Inflammatory macrophage (primary cell): ENCODE results near the gene HERC2.
A peak's percentile ranks its signal among the peaks of the same experiment; 100 is the strongest.
"Not testable (repeated sequence)": the region's sequence is repeated elsewhere in the genome, so short reads cannot be mapped to it uniquely, and the experiment has no call there.

Experiments used
- DNase-seq, 2 donors: peaks; one replicate each; pipeline ENCODE4 v3.0.0-alpha.2; 2020 to 2022

The HERC2 gene

DNA sequence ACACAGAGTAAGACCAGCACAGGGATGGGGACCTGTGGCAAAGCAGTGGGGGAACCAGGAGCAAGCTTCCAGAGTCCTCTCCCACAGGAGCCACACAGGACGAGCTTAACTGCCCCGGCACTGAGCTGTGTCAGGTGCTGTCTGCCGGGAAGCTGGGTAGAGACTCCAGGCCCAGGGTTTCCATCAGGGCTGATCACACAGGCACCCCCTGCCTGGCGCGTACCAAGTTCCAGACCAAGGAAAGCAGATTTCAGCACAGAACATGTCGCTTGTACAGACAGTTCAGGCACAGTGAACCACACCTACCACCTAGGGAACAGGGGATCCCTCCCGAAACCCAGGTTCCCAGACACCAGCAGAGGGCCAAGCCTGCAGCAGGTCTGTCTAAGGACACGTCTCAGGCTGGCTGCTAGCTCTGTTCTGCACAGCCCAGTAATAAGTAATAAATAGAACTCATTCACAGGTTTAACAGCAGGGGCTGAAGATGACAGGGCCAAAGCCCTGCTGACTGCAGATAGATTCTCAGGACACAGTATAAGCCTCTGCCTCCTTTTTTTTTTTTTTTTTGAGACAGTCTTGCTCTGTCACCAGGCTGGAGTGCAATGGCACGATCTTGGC, 192.6 kb downstream of the HERC2 start:
- DNase-seq, result no peak

DNA sequence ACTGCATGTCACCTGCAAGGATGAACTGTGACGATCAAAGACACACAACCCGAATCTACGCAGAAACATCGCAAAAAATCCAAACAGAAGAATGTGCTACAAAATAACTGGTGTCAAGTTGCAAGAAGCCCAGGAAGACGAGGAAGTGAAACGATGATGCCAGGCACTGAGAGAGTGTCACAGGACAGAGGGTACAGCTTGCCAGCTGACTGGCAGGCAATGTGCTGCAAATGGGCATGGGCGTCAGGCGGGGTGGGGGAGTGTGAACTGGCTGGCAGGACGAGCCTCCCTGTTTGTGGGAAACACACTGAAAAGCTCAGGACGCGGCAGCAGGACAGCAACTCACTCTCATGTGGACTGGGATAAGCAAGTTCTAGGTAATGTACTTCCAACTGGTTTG, 193.9 kb downstream of the HERC2 start:
- DNase-seq, result peak; percentile 77 to 91

DNA sequence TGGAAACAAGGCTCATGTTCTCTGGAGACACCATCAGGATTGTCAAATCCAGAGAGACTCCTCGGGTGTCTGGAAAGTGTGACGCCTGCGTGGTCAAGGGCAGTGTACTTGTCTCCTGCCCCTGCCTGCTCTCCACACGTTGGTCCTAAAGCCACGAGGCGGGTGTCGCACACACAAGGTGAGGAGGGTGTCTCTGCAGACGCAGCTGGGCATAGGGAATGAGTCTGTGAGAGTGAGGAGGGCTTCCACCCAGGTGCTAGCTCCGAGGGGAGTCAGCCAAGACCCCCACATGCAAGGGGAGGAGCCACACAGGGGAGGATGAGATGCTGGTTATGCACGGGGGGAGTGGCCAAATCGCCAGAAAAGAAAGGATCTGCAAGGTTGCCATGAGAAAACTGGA, 194.9 kb downstream of the HERC2 start:
- no peak for DNase-seq

DNA sequence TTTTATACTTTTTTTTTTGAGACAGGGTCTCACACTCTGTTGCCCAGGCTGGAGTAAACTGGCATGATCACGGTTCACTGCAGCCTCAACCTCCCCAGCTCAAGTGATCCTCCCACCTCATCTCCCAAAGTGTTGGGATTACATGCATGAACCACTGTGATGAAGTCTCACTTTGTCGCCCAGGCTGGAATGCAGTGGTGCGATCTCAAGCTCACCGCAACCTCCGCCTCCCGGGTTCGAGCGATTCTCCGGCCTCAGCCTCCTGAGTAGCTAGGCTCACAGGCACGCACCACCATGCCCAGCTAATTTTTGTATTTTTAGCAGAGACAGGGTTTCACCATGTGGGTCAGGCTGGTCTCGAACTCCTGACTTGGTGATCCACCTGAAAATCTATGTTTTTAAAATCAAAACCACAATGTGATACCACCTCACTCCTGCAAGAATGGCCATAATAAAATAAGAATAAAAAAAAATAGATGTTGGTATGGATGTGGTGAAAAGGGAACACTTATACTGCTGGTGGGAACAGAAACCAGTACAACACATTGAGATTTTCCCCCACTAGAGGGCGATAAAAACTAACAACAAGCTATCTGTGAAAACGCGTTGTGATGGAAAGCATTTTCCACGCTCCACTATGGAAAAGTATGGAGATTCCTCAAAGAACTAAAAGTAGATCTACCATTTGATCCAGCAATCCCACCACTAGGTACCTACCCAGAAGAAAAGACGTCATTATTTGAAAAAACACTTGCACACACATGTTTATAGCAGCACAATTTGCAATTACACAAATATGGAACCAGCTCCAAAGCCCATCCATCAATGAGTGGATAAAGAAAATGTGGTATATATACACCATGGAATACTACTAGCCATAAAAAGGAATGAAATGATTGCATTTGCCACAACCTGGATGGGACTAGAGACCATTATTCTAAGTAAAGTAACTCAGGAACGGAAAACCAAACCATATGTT, 196.0 kb downstream of the HERC2 start:
- DNase-seq, result peak; percentile 64 to 65

DNA sequence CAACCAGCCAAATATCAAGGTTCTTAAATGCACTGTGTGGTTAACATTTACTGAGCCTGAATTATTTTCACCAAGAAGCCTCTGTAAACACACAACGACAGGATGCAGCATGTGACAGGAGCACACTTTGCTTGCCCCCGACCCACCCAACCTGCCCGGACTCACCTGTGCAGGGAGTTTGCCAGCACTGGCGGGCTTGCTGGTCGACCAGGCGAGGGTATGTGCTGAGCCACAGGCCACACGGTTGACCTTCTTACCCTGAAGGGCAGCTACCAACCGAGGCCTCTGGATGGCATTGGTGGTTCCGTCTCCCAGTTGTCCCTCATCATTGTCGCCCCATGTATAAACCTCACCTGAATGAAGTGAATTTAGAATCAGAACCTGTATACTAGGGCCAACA, 197.1 kb downstream of the HERC2 start:
- no peak for DNase-seq

DNA sequence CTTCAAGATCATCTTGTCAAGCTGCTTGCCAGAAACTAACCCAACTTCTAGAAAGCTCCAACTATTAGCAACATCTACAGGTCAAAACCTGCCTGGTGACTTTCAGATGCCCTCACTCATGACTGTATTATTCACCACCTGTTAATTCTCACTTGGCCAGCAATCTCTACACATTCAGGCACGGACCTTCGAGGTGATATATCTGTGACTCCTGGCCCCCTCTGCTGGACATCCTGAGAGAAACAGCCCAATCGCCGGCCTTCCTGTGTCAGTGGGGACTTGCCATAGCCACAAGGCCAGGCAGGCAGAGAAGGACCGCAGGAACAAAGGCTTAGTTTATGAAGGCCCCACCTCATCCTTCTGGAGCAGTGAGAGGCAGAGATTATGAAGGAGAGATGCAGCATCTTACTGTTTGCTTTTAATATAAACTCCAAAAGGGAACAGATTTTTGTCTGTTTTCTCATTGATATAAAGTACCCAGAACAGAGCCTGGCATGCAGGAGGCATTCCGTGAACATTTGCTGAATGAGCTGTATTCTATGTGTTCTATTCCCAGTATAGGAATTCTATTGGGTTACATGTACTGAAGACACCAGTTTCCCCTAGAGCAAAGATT, 198.5 kb downstream of the HERC2 start:
- peak; percentile 51 to 59 for DNase-seq

DNA sequence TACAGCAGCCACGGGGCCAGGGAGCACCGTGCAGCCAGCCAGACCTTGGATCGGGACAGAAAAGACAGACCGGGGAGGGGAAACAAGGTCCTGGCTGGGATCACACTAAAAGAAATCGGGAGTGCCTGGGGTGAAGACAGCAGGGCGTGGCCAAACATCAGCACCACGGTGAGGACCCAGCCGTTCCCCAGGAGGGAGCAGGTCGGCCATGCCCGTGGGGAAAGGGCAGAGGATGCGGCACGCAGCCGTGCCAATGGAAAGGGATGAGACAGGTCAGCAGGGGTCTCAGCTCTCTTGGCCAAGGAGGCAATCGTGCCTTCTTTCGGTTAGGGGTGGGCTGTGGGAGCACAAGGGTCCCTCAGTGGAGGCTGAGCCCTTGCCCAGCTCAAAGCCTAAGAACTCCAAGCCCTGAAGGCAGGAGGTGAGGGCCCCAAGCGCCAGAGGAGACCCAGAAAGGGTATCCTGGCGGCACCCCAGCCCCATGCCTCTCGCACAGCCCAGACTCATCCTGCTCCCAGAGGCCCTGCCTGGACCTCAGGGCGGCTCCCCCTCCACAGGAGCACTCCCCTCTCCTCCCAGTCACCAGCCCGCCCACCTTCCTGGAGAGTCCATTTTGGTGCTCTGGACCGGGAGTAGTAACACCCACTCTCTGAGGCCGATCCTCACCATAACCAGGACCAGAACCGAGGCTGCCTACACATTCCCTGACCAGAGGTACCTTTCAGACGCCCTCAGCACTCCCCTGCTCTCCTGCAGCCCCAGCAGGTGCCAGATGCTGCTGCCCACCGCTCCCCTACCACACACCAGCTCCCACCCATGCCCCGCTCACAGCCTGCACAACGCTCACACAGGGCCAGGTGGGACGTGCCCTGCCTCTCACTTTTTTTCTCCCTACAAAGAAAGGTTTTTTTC, 199.7 kb downstream of the HERC2 start:
- DNase-seq, result no peak

DNA sequence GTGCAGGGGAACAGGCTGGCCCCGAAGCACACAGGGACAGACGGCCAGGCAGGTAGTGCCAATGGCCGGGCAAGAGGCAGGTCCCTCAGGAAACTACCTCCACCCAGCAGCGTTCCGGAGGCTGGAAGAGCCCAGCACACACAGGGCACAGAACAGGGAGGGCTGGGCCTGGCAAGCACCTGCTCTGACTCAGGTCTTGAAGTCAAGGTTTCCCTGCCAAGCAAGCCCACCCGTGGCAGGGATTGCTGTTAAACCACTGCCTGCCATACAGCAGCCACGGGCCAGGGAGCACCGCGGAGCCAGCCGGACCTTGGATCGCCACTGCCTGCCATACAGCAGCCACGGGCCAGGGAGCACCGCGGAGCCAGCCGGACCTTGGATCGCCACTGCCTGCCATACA, 200.4 kb downstream of the HERC2 start:
- DNase-seq, result not testable (repeated sequence)

DNA sequence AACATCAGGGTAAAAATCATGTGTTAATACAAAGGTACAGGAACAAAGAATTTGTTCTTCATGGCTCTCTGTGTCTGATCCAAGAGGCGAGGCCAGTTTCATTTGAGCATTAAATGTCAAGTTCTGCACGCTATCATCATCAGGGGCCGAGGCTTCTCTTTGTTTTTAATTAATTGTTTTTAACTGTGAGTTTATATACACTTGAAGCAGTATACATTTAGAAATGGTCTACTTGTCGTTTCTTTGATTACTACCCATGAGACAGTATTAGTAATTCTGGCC, 201.7 kb downstream of the HERC2 start:
- DNase-seq, result no peak

DNA sequence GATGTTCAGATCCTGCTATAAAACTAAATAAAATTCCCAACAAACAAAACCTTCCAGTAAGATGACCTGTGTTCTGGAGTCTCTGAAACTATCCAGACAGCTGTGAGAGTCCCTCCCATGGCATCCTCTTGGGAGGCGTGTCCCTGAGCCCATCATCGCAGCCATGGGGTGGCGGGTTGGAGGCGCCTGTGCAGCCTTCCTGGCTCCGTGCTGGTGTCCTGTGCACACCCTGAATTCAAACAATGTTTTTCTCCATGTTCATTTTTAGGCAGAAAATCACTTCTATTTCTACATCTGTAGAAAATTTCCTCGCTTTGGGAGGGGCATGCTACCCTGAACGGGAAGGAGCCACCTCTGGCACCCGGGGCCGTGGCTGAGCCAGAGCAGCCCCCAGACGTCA, 203.4 kb downstream of the HERC2 start:
- no peak for DNase-seq

DNA sequence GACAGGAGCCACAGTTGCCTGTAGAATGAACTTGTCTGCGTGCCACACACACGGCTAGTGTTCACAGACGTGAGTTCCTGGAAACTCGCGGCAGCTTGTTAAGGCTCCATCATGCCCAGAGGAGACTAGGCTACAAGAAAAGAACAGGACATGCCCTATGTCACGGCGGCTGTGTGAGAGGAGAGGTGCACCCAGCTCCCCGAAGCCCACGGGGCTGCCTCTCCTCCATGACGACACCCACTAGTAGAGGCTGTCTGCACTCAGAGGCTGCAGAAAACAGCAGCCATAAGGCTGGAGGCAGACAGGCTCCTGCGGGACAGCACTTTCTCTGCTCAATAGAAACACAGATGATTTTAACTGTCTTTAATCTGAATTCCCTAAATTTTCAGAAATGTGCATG, 203.9 kb downstream of the HERC2 start:
- no peak for DNase-seq

DNA sequence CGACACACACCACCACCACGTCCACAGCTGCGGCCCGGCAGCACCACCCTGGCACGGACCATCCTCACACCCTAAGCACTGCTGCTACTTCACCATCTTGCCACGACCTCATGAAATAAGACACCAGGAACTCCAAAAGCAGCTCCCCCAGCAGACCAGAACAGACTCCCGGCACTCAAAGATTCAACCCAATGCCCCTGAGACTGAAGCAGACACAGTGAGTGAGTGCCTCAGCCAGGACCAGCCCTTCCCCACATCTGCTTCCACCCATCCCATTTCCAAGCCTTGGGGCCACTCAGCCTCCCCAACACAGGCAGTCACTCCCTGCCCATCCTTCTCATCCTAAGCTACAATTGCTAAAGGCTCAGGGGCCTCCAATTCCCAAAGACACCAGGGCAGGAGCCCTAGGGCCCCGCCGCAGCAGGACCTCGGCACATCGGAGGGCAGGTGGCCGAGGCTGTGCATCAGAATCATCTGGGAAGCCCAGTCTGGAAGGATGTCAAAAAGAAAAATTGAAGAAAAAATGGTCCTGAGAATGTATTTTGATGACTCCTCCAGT, 204.5 kb downstream of the HERC2 start:
- no peak for DNase-seq

DNA sequence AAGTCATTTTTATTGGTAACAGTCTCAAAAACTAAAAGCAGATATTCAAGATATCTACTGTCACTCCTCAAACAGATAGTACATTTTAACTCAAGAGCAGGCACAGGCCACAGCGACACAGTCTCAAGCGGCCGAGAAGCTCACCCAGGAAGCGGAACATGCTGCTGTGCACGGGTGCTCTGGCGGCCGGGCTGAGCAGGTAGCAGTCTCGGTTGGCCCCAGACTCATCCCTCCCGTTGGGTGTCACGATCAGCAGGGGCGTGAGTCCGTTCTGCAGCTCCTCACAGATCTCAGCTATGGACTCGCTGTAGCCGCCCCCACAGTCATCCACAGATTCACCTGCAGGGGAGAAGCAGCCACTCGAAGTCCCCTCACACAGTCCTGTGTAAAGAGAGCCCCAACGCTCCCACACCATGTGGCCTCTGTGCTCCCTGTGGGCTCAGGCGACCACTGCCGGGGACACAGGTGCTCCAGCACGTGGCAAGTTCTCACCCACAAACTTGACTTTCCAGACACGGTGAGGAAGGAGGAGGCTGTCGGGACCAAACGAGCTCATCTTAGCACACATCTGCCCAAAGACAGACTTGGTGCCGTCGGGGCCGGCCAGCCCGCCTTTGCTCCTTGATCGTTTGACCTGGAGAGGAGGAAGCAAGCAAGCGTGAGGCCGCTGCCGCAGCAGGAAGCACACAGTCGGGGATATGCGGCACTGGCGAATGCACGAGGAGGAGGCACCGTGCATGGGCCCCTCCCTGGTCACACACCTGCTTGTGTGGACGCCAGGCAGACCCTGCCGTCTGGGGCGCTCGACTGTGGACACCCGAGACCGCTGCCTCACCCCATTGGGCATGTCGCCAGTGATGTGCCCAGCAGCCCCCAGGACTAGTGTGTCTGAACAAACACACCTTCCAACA, 205.2 kb downstream of the HERC2 start:
- no peak for DNase-seq

DNA sequence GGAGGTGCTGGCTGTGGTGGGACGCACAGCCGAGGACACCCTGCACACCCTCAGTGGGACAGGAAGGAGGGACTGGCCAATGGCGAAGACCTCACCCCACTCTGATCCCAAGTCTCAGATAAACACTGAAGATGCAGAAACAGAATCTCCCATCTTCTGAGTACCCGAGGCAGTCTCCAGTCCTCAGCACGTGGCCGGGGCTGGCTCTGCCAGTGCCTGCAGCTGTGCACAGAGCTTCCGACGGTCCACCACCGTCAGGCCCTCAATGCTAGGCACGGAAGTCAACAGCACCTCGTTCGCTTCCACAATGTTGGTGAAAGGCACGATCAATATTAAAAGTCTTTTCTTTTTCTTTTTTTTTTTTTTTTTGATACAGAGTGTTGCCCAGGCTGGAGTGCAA, 206.1 kb downstream of the HERC2 start:
- DNase-seq, result no peak

DNA sequence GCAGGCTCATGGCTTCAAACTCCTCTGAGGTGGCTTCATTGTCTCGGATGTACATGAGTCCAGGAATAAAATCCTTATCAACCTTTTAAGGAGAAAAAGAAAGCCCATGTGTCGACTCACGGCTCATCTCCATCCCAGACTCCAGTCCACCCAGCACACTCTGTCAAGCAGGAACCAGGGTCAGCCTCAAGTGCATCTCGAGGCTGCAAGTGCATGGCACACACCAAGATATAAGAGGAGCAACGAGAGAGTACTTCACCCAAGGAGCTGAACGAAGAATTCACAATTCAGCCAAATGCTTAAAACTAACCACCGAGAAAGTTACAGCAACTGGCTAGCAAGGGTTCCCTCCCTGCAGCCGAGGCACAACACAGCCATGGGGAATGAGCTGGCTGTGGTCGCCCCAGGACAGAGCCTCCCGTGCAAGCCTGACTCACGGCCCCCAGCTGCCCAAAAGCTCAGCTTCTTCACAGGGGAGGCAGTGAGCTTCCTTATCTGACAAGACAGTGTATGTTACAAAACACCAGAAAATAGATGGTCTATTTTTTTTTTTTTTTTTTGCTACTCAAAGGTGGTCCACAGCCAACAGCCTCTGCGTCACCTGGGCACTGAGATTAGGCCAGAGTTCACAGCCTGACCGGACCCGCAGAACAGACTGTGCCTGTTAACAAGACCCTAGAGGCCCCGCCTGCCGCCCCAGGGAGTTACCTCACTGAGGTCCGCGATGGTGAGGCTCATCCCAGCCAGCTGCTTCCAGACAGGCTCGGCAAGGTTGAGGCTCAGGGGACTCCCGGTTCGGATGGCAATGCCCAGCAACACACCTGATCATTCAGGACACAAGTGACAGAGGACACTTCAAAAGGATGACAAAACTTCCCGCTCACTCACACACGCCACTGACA, 207.0 kb downstream of the HERC2 start:
- DNase-seq, result no peak

DNA sequence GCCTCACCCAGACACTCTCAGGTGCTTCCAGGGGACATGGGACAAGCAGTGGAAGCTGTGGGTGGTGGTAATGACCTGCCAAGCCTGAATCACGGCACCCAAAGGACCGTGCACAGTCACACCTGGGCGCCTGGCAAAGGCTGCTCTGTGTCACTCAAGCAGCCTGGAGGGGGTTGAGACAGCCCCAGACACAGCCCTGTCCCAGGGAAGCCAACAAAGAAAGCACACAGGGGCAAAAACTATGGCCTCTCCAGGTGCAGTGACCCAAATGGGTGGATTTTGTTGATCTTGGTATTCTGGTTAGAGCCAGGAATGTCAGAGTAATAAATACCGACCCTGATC, 207.9 kb downstream of the HERC2 start:
- DNase-seq, result no peak

DNA sequence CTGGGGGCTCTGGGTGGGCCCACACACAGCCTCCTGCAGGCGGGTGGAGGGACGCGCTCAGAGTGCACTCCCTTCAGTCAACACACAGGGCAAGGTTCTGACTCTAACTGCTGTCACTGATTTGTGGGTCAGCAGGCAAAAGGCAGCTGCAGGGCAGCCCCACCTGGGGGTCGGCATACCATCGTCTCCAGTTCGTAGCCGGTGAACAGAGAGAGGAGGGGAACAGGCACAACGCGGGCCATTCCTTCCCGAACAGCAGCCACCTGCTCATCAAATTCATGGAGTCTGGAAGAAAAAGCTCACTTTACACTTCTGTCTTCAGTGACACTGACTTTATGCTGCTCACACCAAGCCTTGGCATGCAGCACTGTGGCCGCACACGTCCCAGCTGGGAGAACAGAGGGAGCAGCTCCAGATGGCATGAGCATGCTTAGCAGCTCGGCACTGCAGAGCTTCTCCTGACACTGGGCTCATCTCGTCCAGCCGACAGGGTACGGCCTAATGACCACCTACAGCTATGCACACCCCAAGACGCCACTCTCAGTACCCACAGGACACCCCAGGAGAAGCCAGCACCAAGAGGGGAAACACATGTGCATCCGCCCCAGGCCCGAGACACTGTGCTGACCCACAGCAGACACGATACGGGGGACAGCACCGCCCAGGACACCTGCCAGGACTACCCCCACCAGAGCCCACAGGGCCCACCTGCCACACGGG, 208.4 kb downstream of the HERC2 start:
- DNase-seq, result no peak

DNA sequence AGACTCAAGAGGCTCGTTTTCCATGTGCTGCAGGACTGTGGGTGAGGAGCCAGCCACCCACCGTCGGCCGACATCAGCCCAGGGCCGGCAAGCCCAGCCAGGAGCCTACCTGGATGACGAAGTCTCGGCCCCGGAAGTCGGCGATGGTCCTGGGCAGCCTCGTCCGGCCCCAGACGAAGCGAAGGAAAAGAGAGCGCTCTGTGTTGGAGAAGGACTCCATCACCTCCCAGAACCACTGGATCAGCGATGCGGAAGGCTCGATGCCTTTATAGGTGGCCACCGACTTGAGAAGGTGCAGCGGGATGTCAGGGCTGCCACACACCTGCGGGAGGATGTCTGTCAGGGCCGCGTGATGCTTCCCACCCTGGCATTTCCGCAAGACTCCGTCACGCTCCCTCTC, 209.0 kb downstream of the HERC2 start:
- DNase-seq, result no peak

DNA sequence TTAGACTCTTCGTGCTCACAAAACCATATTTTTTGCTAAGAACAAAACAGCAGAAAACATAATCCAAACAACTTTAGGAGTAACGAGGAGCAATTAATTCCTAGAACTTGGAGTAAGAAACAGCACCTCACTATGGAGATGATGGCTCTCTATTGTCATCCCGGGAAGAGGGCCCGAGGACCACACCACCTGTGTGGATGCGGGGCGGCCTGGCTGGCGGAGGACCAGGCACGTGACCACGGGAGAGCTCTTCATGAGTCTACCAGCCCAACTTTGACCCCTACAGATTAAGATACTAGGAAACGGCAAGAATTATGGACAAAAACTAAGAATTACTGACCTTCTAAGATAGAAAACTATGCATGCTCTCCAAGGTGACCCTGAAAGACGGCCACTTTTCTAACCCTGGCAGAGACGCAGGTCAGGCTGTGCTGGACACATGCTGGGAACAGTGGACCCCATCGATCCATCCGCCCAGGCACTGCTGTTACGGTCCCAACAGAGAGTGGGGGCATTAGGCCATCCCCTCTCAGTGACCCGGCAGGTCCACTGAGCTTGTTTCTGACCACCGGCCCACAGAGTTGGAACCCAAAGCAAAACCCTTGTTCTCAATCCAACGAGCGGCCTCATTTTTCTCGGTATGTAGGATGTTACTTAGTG, 209.7 kb downstream of the HERC2 start:
- DNase-seq, result no peak
